ENCODE results near the gene NAP1L4. TPM values are rescaled to one million over a fixed set of nuclear protein-coding genes. Genes with fewer than 3 reads are reported as not detected.

Gene NAP1L4
- total and polyA plus RNA-seq, 9 donors, result 54.4 to 136 (median 102) TPM

- Histone ChIP-seq H3K27ac (no peak overlapping the region), H3K27me3 (no peaks in the 10 kb centered on the region), H3K9me3 (no peaks in the 10 kb centered on the region), H3K4me1 (ENCODE audit: insufficient read depth) (no peaks in the 10 kb centered on the region), H3K36me3 (no peaks in the 10 kb centered on the region), H3K4me3 (no peak overlapping the region)
- intact Hi-C loops (cut with DNase I), result no loop called here
- no peak for DNase-seq
- TF ChIP-seq CTCF (IDR thresholded peaks at IDR 0.05) (no peak), POLR2A (IDR thresholded peaks at IDR 0.05) (no peak), EP300 (IDR thresholded peaks at IDR 0.05) (no peak)
- 70 to 83% (median 72%) methylated on average over 3 of the region's 3 CpGs for WGBS, 3 donors
These were observed 69.5 kb downstream of the NAP1L4 start for GRCh38 chr11:2922655-2923054.

- Histone ChIP-seq H3K27ac (no peak overlapping the region), H3K9me3 (no peaks in the 10 kb centered on the region), H3K4me1 (ENCODE audit: insufficient read depth) (no peaks in the 10 kb centered on the region), H3K4me3 (no peak overlapping the region), H3K36me3 (no peaks in the 10 kb centered on the region), H3K27me3 (no peaks in the 10 kb centered on the region)
- intact Hi-C loops (cut with DNase I), result no loop called here
- DNase-seq, result no peak
- TF ChIP-seq EP300 (IDR thresholded peaks at IDR 0.05) (no peak), POLR2A (IDR thresholded peaks at IDR 0.05) (no peak), CTCF (IDR thresholded peaks at IDR 0.05) (no peak)
- WGBS, 3 donors, result 89 to 91% (median 90%) methylated on average over 12 to 28 of the region's 29 CpGs
These were observed 70.2 kb downstream of the NAP1L4 start for GRCh38 chr11:2921742-2922493.

- Histone ChIP-seq H3K27me3 (no peaks in the 10 kb centered on the region), H3K27ac (no peak overlapping the region), H3K4me3 (no peak overlapping the region), H3K36me3 (no peaks in the 10 kb centered on the region), H3K9me3 (no peaks in the 10 kb centered on the region), H3K4me1 (ENCODE audit: insufficient read depth) (no peaks in the 10 kb centered on the region)
- no peak for TF ChIP-seq POLR2A (IDR thresholded peaks at IDR 0.05)
- TF ChIP-seq EP300 (IDR thresholded peaks at IDR 0.05), result no peak
- TF ChIP-seq CTCF (IDR thresholded peaks at IDR 0.05), result no peak
- intact Hi-C loops (cut with DNase I), result no loop called here
- WGBS, 3 donors, result 74 to 94% (median 82%) methylated on average over 5 to 13 of the region's 16 CpGs
- no peak for DNase-seq
These were observed 70.9 kb downstream of the NAP1L4 start for GRCh38 chr11:2921261-2921660.

- H3K27ac ChIP-seq, result no peak overlapping the region
- WGBS, 3 donors, result 89 to 91% (median 91%) methylated on average over 12 of the region's 12 CpGs
- TF ChIP-seq EP300 (IDR thresholded peaks at IDR 0.05) (no peak), CTCF (IDR thresholded peaks at IDR 0.05) (no peak), POLR2A (IDR thresholded peaks at IDR 0.05) (no peak)
These were observed 71.8 kb downstream of the NAP1L4 start for GRCh38 chr11:2920343-2920742.

More at GRCh38 chr11:2920343-2920742, 71.8 kb downstream of the NAP1L4 start:
- intact Hi-C loops (cut with DNase I), result no loop called here
- DNase-seq, result no peak
- H3K9me3 ChIP-seq, result no peaks in the 10 kb centered on the region
- H3K36me3 ChIP-seq, result no peaks in the 10 kb centered on the region
- H3K27me3 ChIP-seq, result no peaks in the 10 kb centered on the region
- H3K4me3 ChIP-seq, result no peak overlapping the region
- no peaks in the 10 kb centered on the region for H3K4me1 ChIP-seq (ENCODE audit: insufficient read depth)
